Measurements from ENCODE around the gene GATAD2B.

Gene GATAD2B

DNA sequence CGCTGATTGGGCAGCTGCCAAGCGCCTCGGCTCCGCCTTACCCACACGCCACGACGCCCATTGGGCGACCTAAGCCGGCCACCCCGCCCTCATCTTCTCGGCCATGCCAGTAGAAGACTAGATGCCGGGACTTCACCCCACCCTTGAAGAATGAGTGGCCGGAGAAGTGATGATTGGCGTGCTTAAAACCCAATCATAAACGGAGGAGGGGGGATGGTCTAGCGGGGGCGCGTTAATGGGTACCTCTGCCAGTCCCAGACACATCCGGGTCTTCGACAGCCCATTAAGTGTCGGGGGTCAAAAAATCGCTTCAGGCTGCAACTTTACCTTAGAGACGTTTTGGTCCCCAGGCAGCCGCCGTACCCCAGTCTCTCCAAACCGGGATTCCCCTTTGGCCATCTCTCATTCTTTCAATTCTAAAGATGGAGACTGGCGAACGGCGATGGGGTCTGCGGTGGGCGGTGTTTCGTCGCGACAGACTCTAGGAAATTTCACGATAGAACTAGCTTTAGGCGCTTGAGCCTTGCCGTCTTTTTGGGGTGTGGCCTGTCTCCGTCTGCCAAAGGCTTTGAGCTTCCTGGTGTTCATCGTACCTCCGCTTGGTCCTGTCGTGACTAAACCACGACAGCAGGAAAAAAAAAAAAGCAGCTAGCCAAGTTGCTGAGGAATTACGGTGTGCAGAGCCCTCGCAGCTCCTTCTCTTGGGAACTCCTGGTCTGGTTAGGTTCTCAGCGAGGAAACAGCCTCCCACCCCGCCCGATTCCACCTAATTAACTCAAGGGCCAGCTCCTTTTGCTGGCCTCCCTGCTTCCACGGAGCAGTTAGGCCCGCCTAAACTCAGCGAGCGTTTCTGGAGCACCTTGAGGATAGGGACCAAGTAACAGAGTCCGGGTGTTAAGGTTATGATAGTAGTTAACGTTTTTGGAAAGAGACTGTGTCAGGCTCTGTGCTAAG is at the start of gene GATAD2B:
Gene GATAD2B, minus strand, starts transcription at position 1 of the 954 bp plus-strand sequence. CDS start 94,625 bp downstream, outside the sequence.
- peak; percentile 100 for DNase-seq

DNA sequence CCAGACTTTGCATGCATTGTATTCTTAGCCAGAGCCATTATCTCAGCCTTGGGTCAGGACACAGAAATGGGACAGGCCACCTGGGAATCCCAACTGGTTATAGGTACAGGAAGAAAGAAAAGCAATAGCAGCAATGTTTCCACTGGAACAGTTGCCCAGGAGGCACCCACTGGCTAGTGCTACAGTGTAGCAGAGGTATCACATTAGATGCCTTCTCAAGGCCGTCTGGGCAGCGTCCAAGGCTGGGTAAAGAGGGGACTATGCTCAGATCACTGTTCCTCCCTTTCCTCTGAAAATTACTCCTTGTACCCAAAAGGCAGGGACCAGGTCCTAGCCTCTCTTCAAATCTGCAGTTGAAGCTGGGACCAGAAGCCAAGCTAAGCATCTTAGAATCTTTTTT is 47.6 kb upstream of the GATAD2B start:
- no peak for DNase-seq

GRCh38 chr1:153968972-153969371 is 46.2 kb upstream of the GATAD2B start:
- DNase-seq = no peak

GRCh38 chr1:153968408-153968807 is 45.6 kb upstream of the GATAD2B start:
- DNase-seq = no peak

- no peak for DNase-seq
These were observed 45.2 kb upstream of the GATAD2B start for GRCh38 chr1:153968000-153968363.

DNA sequence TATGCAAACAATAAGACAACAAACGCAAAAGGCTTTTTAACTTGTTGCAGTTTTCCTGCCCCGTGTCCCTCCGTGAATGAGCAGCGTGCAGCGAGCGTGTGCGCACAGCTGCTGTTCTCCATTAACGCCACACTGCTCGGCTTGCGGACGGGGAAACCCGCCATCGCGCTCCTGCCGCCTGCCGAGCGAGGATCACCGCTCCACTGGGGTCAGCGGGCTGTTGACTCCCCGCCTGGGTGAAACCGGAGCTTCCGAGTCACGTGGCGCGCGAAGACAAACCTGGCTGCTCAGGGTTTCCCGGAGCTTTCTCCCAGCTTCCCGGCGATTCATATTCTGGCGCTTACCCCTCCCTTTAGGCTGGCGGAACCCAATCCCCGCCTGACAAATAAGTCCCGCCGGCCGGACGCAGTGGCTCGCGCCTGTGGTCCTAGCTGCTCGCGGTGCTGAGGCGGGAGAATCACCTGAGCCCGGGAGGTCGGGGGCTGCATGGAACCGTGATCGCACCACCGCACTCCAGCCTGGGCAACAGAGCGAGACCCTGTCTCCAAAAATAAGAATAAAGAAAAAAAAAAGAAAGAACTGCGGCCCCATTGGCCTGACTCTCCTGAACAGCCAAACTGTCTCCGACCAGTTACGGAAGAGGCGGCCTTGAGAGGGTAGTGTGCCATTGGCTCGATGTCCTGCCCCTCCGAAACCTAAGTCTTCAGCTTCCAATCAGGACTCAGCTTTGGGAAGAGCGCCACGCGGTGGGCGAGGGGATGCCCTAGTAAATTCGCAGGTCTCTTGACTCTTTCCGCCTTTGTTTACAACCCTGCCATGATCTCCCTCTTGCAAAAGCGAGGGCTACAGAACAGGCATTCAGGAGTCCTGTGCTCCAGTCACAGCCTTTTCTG is 44.6 kb upstream of the GATAD2B start, which contains the start of gene CREB3L4:
Gene CREB3L4, plus strand, starts transcription at position 796 of the 893 bp plus-strand sequence. CDS start 624 bp downstream, outside the sequence.
- DNase-seq = peak; percentile 89 to 91

- DNase-seq = no peak
These were observed 41.1 kb upstream of the GATAD2B start for GRCh38 chr1:153963850-153964331.

- peak; percentile 91 to 94 for DNase-seq
These were observed 40.5 kb upstream of the GATAD2B start, which contains the start of gene SLC39A1 for GRCh38 chr1:153963030-153963849. Gene SLC39A1 (minus strand): TSS chr1:153963537. CDS start chr1:153962715, 822 bp downstream.

DNA sequence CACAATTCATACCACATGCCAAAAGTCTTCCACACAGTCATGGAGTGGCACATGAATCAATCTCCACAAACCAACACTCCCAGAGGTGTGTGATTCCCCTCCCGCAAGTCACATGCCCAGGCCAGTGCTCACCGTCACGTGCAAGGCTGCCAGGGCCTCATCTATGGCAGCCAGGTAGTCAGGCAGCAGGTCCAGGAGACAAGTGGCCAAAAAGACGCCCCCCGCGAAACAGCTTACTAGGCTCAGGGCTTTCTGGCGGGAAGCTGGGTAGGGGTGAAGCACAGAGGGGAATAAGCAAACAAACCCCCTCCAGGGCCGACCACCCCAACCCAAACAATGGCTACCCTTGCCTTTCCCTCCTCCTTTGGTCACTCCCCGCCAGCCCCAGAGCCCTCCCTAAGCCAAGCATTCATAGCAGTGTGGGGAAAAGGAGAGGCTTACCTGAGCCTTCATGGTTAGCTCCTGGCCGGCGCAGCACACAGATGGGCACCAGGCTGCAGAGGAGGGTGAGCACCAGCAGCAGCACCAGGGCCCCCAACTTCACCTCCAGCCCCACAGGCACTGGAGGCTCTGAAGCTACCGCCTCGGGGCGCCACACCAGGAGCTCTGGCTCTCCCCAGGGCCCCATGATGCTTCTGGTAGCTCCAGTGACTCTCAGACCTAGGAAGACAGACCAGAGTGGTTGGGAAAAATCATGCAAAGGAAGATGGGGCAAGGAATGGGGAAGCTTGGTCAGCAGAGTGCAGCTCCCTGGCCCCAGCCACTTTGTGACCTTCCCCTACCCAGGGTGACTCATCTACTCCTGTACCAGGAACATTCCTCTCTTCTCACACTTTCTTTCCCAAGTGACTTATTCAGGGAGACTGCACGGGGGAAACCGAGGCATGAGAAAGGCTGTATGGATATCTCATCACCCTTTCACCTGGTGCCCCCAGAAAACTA is 39.6 kb upstream of the GATAD2B start:
- no peak for DNase-seq

DNA sequence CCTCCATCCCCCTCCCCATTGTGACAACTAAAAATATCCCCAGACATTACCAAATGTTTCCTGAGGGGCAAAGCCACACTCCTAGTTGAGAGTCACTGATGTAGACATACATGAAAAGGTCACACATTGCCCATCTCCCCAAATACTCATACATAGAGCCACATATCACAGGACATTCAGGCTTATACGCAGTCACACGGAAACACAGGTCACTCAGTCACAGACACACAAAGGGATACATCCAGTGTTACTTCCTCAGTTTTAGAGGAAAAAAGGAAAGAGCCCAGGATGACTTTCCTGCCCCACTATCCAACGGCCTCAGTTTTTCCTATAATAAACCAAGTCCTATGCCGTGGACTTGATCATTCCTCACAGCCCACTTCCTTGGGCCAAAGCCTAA is 38.6 kb upstream of the GATAD2B start:
- DNase-seq = no peak

GRCh38 chr1:153960206-153960605 is 37.4 kb upstream of the GATAD2B start:
- no peak for DNase-seq

DNA sequence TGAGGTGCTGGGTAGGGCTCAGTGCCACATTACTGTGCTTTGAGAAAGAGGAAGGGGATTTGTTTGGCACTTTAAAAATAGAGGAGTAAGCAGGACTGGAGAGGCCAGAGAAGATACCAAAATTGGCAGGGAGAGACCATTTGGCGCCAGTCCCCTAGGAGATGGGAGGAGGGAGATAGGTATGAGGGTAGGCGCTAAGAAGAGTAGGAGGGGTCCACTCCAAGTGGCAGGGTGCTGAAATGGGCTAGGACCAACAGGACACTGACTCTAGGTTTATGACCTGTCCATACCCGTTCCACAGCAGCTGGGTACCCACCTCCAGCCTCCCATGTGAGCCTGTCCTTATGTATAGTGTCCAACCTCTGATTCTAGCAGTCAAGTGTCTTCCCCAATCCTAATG is 36.7 kb upstream of the GATAD2B start:
- DNase-seq = no peak

GRCh38 chr1:153958961-153959260 is 36.1 kb upstream of the GATAD2B start:
- no peak for DNase-seq

GRCh38 chr1:153958111-153958960 is 35.6 kb upstream of the GATAD2B start, which contains the start of gene CRTC2:
Gene CRTC2 (minus strand): TSS chr1:153958612. CDS start chr1:153958497, 115 bp downstream.
- DNase-seq = peak; percentile 97 to 98

GRCh38 chr1:153957744-153958110 is 35.0 kb upstream of the GATAD2B start:
- DNase-seq = peak; percentile 13 to 62

GRCh38 chr1:153956997-153957715 is 34.4 kb upstream of the GATAD2B start:
- DNase-seq = no peak

- DNase-seq = no peak
These were observed 32.1 kb upstream of the GATAD2B start for GRCh38 chr1:153954826-153955225.

DNA sequence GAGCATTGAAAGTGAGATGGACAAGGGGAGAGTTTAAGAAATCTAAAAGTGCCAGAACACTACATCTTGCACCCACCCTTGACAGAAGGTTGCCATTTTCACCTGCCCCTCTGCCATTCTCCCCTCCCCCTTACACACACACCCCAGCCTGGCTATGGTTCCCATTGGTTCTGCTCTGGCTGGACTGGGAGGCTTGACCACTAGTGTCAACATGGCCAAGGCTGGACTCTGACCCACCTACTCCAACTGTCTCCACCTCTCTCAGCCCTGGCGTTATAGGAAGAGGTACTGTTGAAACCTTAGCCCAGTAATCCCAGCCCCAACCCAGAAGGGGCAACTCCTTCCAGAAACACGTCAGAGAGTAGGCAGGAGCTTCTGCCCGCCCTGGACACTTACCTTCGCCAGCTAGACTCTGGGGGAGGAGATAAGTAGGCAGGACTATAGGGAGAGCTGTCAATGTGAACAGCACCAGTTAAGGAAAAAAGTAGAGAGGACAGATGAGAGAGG is 31.1 kb upstream of the GATAD2B start:
- no peak for DNase-seq

GRCh38 chr1:153951801-153952200 is 29.0 kb upstream of the GATAD2B start:
- no peak for DNase-seq
